Sigmoid colon (tissue), 4 donors: ENCODE data around the gene STIM2.

Source experiments
- EP300 ChIP-seq, 4 donors: sonication (generic); formaldehyde crosslinking; IDR thresholded peaks; one replicate each; pipeline ENCODE4 v1.6.1; 2017; ENCODE audit warnings: antibody characterized with exemption in 4 of 4
- POLR2A ChIP-seq, 2 donors: fragments of 450-650 bp; IDR thresholded peaks; one replicate each; pipeline ENCODE4 v1.6.1; 2016; ENCODE audit warnings: antibody characterized with exemption in 2 of 2, mild to moderate bottlenecking in 2 of 2, moderate library complexity in 2 of 2
- POLR2AphosphoS5 ChIP-seq, 4 donors: sonication (generic); formaldehyde crosslinking; IDR thresholded peaks; one replicate each; pipeline ENCODE4 v1.6.1; 2017; ENCODE audit warnings: antibody characterized with exemption in 4 of 4
- TF ChIP-seq, protein P1 (sequence below), 4 experiments: fragments of 450-650 bp in 3 of 4; fragments of 200-600 bp in 1 of 4; IDR thresholded peaks; one replicate each; pipeline ENCODE4 v1.5.1; 2016 to 2019; ENCODE audit warnings: antibody characterized with exemption in 4 of 4, mild to moderate bottlenecking in 3 of 4, moderate library complexity in 2 of 4

DNA sequence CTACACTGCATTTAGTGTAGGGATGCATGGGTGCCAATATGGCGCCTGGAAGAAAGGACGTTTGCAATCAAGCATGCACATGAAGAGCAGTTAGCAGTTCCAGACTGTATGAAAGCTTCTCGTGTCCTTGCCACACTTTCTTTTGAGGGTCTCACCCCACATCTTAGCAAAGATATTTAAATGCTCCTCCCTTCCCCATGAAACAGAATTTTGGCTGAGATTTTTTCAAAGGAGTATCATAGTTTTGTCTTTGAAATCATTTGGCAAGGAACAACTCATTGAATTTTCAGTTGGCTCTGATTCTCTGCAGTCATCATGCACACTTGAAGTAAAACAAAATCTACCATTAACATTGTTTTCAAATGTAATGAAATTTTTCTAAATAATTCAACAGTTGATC, 39.6 kb upstream of the STIM2 start:
- TF ChIP-seq, protein P1, sequence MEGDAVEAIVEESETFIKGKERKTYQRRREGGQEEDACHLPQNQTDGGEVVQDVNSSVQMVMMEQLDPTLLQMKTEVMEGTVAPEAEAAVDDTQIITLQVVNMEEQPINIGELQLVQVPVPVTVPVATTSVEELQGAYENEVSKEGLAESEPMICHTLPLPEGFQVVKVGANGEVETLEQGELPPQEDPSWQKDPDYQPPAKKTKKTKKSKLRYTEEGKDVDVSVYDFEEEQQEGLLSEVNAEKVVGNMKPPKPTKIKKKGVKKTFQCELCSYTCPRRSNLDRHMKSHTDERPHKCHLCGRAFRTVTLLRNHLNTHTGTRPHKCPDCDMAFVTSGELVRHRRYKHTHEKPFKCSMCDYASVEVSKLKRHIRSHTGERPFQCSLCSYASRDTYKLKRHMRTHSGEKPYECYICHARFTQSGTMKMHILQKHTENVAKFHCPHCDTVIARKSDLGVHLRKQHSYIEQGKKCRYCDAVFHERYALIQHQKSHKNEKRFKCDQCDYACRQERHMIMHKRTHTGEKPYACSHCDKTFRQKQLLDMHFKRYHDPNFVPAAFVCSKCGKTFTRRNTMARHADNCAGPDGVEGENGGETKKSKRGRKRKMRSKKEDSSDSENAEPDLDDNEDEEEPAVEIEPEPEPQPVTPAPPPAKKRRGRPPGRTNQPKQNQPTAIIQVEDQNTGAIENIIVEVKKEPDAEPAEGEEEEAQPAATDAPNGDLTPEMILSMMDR (IDR thresholded peaks at IDR 0.05), result no peak
- TF ChIP-seq POLR2AphosphoS5 (IDR thresholded peaks at IDR 0.05) (no peak), EP300 (IDR thresholded peaks at IDR 0.05) (no peak), POLR2A (IDR thresholded peaks at IDR 0.05) (no peak)
